ENCODE results near the gene PRAMEF1.

GRCh38 chr1:12771186-12771585 lies 20.0 kb upstream of the PRAMEF1 start:
- TF ChIP-seq, protein P1, sequence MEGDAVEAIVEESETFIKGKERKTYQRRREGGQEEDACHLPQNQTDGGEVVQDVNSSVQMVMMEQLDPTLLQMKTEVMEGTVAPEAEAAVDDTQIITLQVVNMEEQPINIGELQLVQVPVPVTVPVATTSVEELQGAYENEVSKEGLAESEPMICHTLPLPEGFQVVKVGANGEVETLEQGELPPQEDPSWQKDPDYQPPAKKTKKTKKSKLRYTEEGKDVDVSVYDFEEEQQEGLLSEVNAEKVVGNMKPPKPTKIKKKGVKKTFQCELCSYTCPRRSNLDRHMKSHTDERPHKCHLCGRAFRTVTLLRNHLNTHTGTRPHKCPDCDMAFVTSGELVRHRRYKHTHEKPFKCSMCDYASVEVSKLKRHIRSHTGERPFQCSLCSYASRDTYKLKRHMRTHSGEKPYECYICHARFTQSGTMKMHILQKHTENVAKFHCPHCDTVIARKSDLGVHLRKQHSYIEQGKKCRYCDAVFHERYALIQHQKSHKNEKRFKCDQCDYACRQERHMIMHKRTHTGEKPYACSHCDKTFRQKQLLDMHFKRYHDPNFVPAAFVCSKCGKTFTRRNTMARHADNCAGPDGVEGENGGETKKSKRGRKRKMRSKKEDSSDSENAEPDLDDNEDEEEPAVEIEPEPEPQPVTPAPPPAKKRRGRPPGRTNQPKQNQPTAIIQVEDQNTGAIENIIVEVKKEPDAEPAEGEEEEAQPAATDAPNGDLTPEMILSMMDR (IDR thresholded peaks at IDR 0.05 in 8 of 11, conservative IDR thresholded peaks at IDR 0.05 in 3 of 11), result no peak
- TF ChIP-seq POLR2AphosphoS5 (IDR thresholded peaks at IDR 0.05), result no peak
